Endodermal cell (in vitro differentiated cells): ENCODE data around the gene SFSWAP. TPM values are rescaled to one million over a fixed set of nuclear protein-coding genes. Genes with fewer than 3 reads are reported as not detected.

Experiments used
- DNase-seq: peaks from one replicate; pipeline ENCODE4 v3.0.0-alpha.2; 2017
- H3K27ac ChIP-seq: 2 replicates; pipeline ENCODE4 v1.5.1; 2013; ENCODE audit warnings: mild to moderate bottlenecking, low read depth, low read length, moderate library complexity
- H3K27me3 ChIP-seq: 2 replicates; pipeline ENCODE4 v1.6.1; 2013; ENCODE audit warnings: mild to moderate bottlenecking, low read length, moderate library complexity; ENCODE audit not compliant: insufficient read depth, control insufficient read depth, poor library complexity, severe bottlenecking
- H3K36me3 ChIP-seq: 2 replicates; pipeline ENCODE4 v1.7.0; 2013; ENCODE audit warnings: mild to moderate bottlenecking, low read length, moderate library complexity; ENCODE audit not compliant: control insufficient read depth, insufficient read depth
- H3K4me1 ChIP-seq: one replicate; pipeline ENCODE4 v1.7.0; 2013; ENCODE audit warnings: low read length; ENCODE audit not compliant: control insufficient read depth, insufficient read depth
- H3K4me3 ChIP-seq: 2 replicates; pipeline ENCODE4 v1.5.1; 2013; ENCODE audit warnings: mild to moderate bottlenecking, low read length, moderate library complexity
- H3K9ac ChIP-seq: 2 replicates; pipeline ENCODE4 v1.6.1; 2013; ENCODE audit warnings: mild to moderate bottlenecking, low read length, moderate library complexity; ENCODE audit not compliant: poor library complexity, severe bottlenecking; ENCODE audit errors: extremely low read depth
- H3K9me3 ChIP-seq: 2 replicates; pipeline ENCODE4 v1.6.1; 2013; ENCODE audit warnings: mild to moderate bottlenecking, low read length, moderate library complexity; ENCODE audit not compliant: control insufficient read depth
- H3K27ac Mint-ChIP-seq: 2 replicates; pipeline ENCODE4 v1.8.0; 2020; ENCODE audit warnings: mixed read lengths
- H3K27me3 Mint-ChIP-seq: 2 replicates; pipeline ENCODE4 v1.8.0; 2021; ENCODE audit warnings: mild to moderate bottlenecking, mixed read lengths; ENCODE audit not compliant: insufficient read depth
- H3K36me3 Mint-ChIP-seq: 2 replicates; pipeline ENCODE4 v1.8.0; 2020; ENCODE audit warnings: low read depth, mixed read lengths
- H3K4me1 Mint-ChIP-seq: 2 replicates; pipeline ENCODE4 v1.8.0; 2020; ENCODE audit warnings: mixed read lengths
- H3K4me3 Mint-ChIP-seq: 2 replicates; pipeline ENCODE4 v1.8.0; 2020; ENCODE audit warnings: mild to moderate bottlenecking, moderate library complexity, mixed read lengths
- H3K9me3 Mint-ChIP-seq: 2 replicates; pipeline ENCODE4 v1.8.0; 2020; ENCODE audit warnings: mild to moderate bottlenecking, mixed read lengths
- WGBS, 2 experiments: methylation state at CpG; one replicate each; pipeline versions ENCODE4 v1.1.5 to v1.1.7; 2013; ENCODE audit warnings: missing lambda C conversion rate in 2 of 2, mixed read lengths in 1 of 2; ENCODE audit not compliant: insufficient coverage in 1 of 2, insufficient read length in 1 of 2; 5-methylcytosine and 5-hydroxymethylcytosine counted together
- total RNA-seq, 2 donors: library from RNA; stranded (reverse); fragmentation: NEBNext Ultra II Directional in 1 of 2; extraction: Animal tissue kit (Norgen Biotek cat#: 25700) in 1 of 2; gene quantifications; 2 replicates in 1 of 2; 3 replicates in 1 of 2; pipeline ENCODE4 v1.2.1, GENCODE V29; 2021
- TF ChIP-seq, protein P1 (sequence below): fragments of 200-600 bp; sonication (generic); conservative IDR thresholded peaks from 2 replicates; pipeline ENCODE4 v1.5.0; 2021; ENCODE audit warnings: antibody characterized with exemption, mild to moderate bottlenecking

SFSWAP gene
- total RNA-seq, 2 donors from 2014 or later, result 50.0 to 52.3 TPM

DNA sequence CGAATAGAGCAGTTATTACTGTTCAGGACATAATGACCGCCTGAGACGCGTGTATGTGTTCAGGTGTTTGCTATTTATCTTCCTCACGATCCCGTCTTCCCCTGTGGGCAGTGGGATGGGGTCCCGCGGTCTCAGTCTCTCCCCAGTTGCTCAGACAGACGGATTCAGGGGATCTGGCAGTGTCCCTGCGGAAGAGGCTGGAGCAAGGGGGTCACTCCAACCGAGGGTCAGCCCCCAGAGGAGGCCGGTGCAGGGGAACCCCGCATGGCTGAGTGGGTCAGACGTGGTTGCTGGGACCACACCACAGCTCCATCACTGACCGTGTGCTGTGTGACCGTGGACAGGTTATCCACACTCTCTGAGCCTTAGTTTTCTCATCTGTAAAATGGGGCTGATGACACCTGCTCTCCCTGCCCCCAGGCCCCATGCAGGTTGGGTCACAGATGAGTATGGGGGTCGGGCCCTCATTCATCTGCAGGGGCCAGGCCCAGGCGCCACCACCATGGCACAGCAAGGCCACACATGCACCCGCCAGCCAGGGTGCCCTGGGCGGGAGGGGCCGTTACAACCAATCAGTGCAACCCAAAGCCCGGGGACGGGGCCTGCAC, 122.5 kb downstream of the SFSWAP start:
- Histone ChIP-seq H3K36me3 (no peaks in the 10 kb centered on the region), H3K27me3 (peaks cover 29% of the 10 kb centered on the region), H3K9ac (no peak overlapping the region), H3K4me1 (no peaks in the 10 kb centered on the region), H3K27ac (no peak overlapping the region), H3K9me3 (no peaks in the 10 kb centered on the region), H3K4me3 (no peak overlapping the region)
- no peak overlapping the region for H3K4me3 Mint-ChIP-seq
- peaks cover 2% of the 10 kb centered on the region for H3K4me1 Mint-ChIP-seq
- no peaks in the 10 kb centered on the region for H3K9me3 Mint-ChIP-seq
- WGBS, 2 experiments, result 93 to 97% methylated on average over 15 to 23 of the region's 23 CpGs
- TF ChIP-seq, protein P1, sequence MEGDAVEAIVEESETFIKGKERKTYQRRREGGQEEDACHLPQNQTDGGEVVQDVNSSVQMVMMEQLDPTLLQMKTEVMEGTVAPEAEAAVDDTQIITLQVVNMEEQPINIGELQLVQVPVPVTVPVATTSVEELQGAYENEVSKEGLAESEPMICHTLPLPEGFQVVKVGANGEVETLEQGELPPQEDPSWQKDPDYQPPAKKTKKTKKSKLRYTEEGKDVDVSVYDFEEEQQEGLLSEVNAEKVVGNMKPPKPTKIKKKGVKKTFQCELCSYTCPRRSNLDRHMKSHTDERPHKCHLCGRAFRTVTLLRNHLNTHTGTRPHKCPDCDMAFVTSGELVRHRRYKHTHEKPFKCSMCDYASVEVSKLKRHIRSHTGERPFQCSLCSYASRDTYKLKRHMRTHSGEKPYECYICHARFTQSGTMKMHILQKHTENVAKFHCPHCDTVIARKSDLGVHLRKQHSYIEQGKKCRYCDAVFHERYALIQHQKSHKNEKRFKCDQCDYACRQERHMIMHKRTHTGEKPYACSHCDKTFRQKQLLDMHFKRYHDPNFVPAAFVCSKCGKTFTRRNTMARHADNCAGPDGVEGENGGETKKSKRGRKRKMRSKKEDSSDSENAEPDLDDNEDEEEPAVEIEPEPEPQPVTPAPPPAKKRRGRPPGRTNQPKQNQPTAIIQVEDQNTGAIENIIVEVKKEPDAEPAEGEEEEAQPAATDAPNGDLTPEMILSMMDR, result no peak
- H3K36me3 Mint-ChIP-seq, result no peaks in the 10 kb centered on the region
- H3K27ac Mint-ChIP-seq, result no peak overlapping the region
- DNase-seq, result no peak
- H3K27me3 Mint-ChIP-seq, result peaks cover 26% of the 10 kb centered on the region

DNA sequence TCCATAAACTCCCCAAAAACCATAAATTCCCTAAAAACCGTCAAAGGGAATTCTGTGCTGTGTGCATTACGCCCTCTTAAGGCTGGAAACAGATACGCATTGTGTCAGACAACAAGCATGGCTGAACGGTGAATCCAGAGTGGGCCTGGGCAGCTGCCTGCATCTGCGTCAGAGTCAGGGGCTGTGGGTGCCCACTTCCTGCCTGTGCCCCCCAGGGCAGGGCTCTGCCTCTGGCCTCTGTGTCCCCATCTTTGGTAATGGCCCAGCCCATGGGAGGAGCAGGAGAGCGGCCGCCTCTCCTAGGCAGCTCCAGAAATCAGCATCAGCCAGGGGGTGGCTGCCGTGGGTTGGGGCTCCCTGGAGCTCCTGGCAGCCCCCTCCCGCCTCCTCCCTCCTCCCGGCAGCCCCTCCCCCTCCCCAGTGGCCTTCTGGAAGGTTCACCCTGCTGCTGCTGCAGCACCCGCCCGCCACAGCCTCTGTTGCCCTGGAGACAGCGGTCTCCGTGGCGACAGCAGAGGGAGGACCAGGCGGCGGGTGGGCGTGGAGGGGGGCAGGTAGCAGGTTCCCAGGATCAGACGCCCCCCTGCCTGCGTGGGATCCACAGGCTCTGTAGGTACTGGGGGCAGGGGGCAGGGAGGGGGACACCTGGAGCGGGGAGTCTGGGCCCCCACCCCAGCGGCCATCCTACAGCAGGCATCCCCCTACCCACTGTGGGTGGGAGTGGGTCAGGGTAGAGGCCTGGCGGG, 123.2 kb downstream of the SFSWAP start:
- H3K27me3 ChIP-seq, result peaks cover 24% of the 10 kb centered on the region
- no peaks in the 10 kb centered on the region for H3K9me3 ChIP-seq
- TF ChIP-seq, protein P1, result peak; percentile 75
- Mint-ChIP-seq H3K4me1 (peaks cover 2% of the 10 kb centered on the region), H3K27me3 (peaks cover 23% of the 10 kb centered on the region), H3K36me3 (no peaks in the 10 kb centered on the region), H3K9me3 (no peaks in the 10 kb centered on the region), H3K4me3 (no peak overlapping the region), H3K27ac (no peak overlapping the region)
- no peak overlapping the region for H3K27ac ChIP-seq
- WGBS, 2 experiments, result 78 to 84% methylated on average over 7 to 21 of the region's 23 CpGs
- no peaks in the 10 kb centered on the region for H3K4me1 ChIP-seq
- peak; percentile 75 for DNase-seq
- no peak overlapping the region for H3K9ac ChIP-seq
- H3K4me3 ChIP-seq, result no peak overlapping the region
- no peaks in the 10 kb centered on the region for H3K36me3 ChIP-seq

DNA sequence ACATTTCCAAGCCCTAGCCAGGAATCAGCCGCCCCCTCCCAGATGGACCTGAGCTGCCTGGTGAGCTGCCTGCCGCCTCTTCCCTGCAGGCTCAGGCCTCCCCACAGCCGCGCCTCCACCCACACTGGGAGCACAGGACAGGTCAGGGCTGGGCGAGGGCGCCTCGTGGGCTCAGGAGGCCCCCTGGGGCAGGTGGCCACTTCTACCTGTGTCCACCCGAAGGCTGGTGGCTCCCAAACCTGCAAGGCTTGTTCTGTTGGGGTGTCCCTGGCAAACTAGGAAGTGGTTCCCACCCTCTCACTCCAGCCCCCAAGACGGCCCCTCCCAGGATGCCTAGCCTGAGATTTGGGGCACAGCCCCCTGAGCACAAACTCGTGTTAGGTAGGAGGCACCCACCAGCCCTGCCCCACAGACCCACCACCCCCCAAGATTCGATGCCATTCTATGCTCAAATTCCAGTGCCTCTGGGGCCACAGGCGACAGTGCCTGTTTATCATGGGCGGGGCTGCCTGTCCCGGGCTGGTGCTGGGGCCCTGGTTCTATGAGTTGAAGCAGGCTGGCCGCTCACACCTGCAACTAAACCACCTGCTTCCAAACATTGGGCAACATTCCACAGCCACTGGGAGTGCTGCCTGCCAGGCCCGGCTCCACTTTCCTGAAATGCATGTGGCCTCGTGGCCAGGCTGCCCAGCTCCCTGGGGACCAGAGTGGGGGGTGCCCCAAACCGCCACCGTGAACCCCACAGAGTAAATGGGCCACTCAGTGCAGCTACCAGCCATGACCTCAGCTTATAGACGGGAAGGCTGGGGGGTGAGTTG, 124.1 kb downstream of the SFSWAP start:
- H3K36me3 ChIP-seq, result no peaks in the 10 kb centered on the region
- DNase-seq, result no peak
- 89 to 92% methylated on average over 14 to 20 of the region's 20 CpGs for WGBS, 2 experiments
- H3K36me3 Mint-ChIP-seq, result no peaks in the 10 kb centered on the region
- H3K27ac ChIP-seq, result no peak overlapping the region
- H3K27ac Mint-ChIP-seq, result no peak overlapping the region
- H3K4me1 ChIP-seq, result no peaks in the 10 kb centered on the region
- H3K4me3 ChIP-seq, result no peak overlapping the region
- H3K9me3 ChIP-seq, result no peaks in the 10 kb centered on the region
- H3K27me3 Mint-ChIP-seq, result peaks cover 14% of the 10 kb centered on the region
- peaks cover 14% of the 10 kb centered on the region for H3K27me3 ChIP-seq
- H3K4me3 Mint-ChIP-seq, result no peak overlapping the region
- H3K4me1 Mint-ChIP-seq, result no peaks in the 10 kb centered on the region
- TF ChIP-seq, protein P1, result no peak
- H3K9me3 Mint-ChIP-seq, result no peaks in the 10 kb centered on the region
- H3K9ac ChIP-seq, result no peak overlapping the region
